Fibroblast of skin of scalp (primary cell): ENCODE data around the gene IQCF5.
"Not testable (repeated sequence)": the region's sequence is repeated elsewhere in the genome, so short reads cannot be mapped to it uniquely, and the experiment has no call there.

Source experiments
- DNase-seq: peaks from one replicate; pipeline ENCODE4 v3.0.0-alpha.2; 2013

The IQCF5 gene

DNA sequence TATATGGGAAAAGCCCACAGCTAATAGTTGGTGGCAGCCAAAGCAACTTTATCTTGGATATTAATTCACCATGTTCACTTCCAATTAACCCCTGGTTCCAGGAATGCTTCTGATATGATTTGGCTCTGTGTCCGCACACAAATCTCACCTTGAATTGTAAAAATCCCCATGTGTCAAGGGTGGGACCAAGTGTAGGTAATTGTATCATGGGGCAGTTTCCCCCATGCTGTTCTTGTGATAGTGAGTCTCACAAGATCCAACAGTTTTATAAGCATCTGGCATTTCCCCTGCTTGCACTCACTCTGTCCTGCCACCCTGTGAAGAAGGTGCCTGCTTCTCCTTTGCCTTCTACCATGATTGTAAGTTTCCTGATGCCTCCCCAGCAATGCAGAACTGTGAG lies 6.5 kb downstream of the IQCF5 start:
- DNase-seq, result not testable (repeated sequence)

GRCh38 chr3:51862886-51863285 lies 12.5 kb downstream of the IQCF5 start:
- no peak for DNase-seq

- DNase-seq, result no peak
Observed at GRCh38 chr3:51860703-51861665, 14.4 kb downstream of the IQCF5 start, which contains the start of gene IQCF2. Gene IQCF2 (plus strand): TSS chr3:51861615. CDS start chr3:51861667, 52 bp downstream.

GRCh38 chr3:51855411-51855810 lies 20.0 kb downstream of the IQCF5 start:
- DNase-seq, result not testable (repeated sequence)

GRCh38 chr3:51845129-51845528 lies 30.3 kb downstream of the IQCF5 start:
- no peak for DNase-seq

DNA sequence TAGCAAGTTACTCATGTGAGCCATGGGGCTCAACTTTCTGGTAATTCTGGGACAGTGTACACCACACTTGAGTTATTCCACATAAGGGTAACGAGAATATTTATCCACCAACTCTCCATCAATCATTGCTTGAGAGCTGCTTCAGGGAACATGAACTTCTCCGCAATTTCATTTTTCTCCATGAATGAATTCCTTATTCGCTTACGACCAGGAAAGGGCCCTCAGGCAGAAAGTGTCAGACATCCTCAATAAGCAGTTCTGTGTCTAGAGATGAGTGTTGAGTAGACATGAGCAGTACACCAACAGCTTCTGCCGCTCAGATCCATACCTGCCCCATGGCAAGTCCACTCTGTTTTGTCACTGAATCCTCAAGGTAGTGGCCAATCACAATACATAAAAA lies 38.8 kb downstream of the IQCF5 start:
- no peak for DNase-seq

- no peak for DNase-seq
Observed at GRCh38 chr3:51830836-51831385, 44.5 kb downstream of the IQCF5 start.

DNA sequence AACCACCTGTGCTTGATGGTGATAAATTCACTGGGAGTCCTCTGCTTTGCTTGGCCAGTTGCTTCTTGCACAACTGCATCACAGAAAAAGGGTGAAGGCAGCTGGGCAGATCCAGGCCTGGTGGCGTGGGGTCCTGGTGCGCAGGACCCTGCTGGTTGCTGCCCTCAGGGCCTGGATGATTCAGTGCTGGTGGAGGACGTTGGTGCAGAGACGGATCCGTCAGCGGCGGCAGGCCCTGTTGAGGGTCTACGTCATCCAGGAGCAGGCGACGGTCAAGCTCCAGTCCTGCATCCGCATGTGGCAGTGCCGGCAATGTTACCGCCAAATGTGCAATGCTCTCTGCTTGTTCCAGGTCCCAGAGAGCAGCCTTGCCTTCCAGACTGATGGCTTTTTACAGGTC lies 45.1 kb downstream of the IQCF5 start:
- DNase-seq, result no peak

- no peak for DNase-seq
Observed at GRCh38 chr3:51828297-51828696, 47.1 kb downstream of the IQCF5 start.
